GM21717 (cell line): ENCODE results near the gene MTMR3.

ENCODE experiments used
- ATAC-seq: cut with Tn5 transposase; IDR thresholded peaks from one replicate; pipeline ENCODE4 v1.9.1; 2021; ENCODE audit warnings: mild to moderate bottlenecking, moderate library complexity; ENCODE audit not compliant: unreplicated experiment

MTMR3 gene

GRCh38 chr22:29867851-29868250, 15.1 kb upstream of the MTMR3 start:
- ATAC-seq = no peak

DNA sequence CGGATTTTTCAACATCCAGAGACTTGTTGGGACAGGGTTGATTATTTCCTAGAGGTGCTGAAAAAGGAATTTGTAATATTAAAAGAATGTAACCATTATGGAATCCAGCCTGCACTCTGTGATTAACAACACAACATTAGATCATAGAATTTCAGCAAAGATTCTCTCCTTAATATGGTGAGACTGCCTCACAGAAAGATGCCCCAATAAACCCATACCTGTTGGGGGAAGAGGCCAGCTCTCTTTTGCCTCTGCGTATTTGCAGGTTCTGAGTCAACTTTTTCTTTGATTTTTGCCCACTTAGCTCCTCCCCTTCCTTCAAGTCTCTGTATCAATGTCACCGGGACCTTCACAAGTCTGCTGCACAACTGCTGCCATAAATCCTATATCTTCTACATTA, 12.4 kb upstream of the MTMR3 start:
- ATAC-seq = no peak

GRCh38 chr22:29871684-29872083, 11.3 kb upstream of the MTMR3 start:
- no peak for ATAC-seq

- ATAC-seq = no peak
Observed at GRCh38 chr22:29872144-29872893, 10.7 kb upstream of the MTMR3 start.

DNA sequence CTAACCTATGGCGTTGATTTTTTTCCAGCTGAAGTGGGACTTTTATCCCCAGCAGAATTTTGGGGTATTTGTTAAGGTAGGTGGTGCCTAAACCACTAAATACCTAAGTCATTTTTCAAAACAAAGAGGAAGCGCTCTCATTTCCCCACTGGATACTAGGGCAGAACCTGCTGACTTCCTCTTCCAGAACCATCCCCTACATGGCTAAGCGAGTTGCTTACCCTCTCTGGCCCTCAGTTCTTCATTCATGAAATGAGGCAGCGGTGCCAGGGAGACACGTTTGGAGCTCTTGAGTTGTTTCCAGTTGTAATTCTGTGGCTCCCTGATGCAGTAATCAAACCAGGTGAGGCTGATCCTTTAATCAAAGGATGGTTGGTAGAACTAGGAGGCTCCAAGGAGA, 10.0 kb upstream of the MTMR3 start:
- ATAC-seq = no peak

GRCh38 chr22:29873943-29874342, 9.0 kb upstream of the MTMR3 start:
- ATAC-seq = no peak

- ATAC-seq = no peak
Observed at GRCh38 chr22:29877620-29878019, 5.4 kb upstream of the MTMR3 start.

GRCh38 chr22:29879753-29880152, 3.2 kb upstream of the MTMR3 start:
- no peak for ATAC-seq

DNA sequence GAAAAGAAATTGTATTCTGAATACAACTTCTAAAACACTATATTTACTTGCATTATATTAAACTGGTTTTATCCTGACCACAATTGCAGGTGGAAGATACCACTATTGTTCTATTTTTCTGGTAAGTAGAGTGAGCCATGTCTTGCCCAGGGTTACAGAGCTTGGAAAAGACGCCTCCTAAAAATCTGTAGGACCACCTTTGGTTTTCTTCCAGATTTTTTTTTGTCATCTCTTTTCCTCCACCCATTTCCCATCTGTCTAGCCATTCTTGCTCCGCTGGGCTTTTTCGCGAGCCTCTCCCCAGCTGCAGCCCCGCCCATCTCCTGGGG, 294 bp upstream of the MTMR3 start:
- ATAC-seq = peak; percentile 61

- no peak for ATAC-seq
Observed at GRCh38 chr22:29883775-29884097, 762 bp downstream of the MTMR3 start.

DNA sequence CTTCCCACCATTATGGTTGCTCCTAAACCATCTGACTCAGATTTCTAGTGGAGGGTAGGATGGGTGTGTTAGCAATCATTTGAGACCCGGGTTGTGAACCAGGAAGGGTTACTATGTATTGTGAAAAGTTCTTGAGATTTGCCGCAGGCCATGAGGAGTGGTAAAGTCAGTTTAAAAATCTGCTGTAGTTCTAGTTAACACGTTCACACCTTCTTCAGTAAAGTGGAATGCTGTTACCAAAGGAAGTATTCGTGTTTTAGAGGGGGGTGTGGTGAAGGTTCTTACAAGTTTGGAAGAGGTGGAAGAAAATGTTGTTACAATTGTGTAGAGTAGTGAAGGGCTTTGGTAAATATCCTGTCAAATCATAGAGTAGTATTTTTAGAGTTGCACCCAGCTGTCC, 2.6 kb downstream of the MTMR3 start:
- ATAC-seq = no peak

GRCh38 chr22:29886596-29886995, 3.6 kb downstream of the MTMR3 start:
- no peak for ATAC-seq

GRCh38 chr22:29887358-29887757, 4.4 kb downstream of the MTMR3 start:
- ATAC-seq = no peak

DNA sequence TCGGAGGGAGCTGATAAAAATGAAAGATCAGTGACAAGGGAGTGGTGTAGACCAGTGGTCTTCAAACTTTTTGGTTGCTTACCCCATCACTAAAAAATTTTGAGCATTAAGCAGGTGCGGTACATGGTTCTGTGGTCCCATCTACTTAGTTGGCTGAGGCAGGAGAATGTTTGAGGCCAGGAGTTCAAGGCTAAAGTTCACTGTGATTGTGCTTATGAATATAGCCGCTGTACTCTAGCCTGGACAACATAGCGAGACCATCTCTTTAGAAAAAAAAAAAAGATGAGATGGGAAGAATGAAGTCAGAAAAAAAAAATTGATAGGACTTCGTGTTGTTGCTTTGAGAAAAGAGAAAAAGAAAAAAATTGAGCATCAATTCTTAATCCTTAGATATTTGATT, 7.8 kb downstream of the MTMR3 start:
- ATAC-seq = no peak

DNA sequence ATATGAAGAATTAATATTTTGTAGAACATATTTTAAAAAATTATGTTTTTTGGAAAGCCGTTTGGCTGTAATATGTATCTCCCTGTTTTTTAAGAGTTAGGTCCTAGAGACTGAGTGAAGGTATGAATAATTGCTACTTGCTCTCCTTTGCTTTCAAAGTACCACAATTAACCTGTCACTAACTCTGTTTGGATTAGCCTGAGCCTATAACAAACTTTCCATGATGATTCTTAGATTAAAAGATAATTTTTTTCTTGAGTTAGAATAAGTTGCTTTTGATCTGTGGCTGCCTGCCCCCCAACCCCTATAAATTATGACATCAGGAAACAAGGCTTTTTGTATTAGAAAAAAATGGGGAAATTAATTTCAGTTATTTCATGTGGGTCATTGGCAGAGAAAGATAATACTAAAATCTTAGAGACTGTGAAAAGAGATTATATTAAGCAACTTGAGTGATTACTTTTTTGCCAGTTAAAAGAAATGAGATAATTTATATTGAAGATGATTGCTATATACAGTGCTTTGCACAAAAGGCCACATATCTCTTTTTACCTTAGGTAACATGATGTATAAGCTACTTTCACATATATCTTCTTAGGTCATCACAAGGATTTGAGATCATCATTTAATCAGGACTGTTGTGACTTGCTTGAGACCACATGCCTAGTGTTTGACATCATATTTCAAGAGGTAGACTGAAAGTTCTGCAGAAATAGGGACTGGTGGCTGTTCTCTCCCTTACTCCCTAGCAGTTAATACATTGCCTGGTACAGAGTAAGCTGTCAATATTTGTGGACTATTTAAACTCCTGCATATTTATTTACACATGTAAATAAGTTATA, 9.6 kb downstream of the MTMR3 start:
- ATAC-seq = no peak

- ATAC-seq = no peak
Observed at GRCh38 chr22:29901354-29901753, 18.4 kb downstream of the MTMR3 start.

GRCh38 chr22:29903371-29903770, 20.4 kb downstream of the MTMR3 start:
- no peak for ATAC-seq

GRCh38 chr22:29904020-29904419, 21.0 kb downstream of the MTMR3 start:
- ATAC-seq = no peak

DNA sequence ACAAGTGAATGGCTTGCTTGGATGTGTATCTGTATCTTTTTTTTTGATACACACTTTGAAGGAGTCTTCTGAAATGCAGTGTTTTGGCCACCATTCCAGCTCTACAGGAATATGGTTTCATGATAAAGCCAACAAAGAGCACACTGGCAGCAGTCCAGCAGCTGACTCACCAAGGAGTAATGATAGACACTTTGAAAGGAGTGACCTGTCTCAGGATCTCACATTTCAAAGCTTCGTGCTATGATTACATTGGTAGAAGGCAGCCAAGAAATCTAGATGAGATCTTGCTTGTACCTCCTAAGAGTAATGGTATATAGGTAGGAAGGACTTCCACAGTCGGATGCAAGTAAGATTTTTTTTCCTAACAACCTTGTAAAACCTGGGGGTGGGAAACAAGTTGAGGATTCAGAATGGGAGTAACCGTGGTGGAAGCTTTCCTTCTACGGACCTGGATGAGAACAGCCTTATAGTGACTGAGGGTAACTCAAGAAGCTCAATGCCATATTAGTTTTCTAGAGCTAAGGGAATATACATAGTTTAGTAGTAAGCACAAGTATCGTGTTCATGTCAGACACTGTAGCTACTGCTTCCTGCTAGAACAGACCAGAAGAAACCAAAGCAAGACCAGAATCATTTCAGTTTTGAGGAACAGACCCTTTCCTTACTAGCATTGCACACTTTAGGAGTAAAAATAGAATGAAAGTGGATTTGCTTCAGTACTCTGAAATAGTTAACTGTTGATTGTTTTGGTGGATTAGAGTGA, 25.0 kb downstream of the MTMR3 start:
- ATAC-seq = no peak

DNA sequence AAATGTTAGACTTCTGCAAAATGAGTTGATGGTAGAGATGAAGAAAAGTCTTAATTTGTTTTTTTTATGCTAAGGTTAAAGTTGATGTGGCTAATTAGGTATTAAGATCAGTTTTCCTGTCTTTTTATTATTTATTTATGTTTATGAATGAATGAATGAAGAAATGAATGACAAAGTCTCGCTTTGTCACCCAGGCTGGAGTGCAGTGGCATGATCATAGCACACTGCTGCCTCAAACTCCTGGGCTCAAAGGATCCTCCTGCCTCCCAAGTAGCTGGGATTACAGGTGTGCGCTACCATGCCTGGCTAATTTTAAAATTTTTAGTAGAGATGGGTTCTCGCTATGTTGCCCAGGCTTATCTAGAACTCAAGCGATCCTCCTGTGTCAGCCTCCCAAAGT, 29.2 kb downstream of the MTMR3 start:
- ATAC-seq = no peak

DNA sequence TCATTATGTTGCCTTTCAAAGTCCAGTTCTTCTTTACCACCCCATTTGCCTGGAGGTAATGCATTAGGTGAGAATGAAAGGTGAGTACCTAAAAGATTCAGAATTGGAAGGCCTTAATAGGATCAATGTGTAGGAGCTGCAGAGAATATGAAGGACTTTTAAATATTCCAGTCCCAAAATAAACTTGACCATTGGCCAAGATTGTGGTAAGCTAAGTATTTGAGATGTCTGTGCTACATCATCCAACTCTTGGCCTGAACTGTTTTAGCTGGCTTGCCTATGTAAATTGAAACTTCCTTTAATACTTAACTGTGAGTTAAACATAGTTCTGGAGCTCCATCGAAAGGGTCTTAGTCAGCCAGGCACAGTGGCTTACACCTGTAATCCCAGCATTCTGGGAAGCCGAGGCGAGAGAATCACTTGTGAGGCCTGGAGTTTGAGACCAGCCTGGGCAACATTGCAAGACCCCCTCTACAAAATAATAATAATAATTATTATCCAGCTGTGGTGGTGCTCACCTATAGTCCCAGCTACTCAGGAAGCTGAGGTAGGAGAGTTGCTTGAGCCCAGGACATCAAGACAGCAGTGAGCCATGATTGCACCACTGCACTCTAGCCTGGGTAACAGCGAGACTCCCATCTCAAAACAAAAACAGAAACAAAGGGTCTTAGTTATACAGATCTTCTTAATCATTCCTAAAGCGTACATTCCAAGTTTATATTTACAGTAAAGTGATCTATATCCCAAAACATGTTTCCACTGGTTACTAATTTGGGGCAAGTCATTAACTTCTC, 29.8 kb downstream of the MTMR3 start:
- no peak for ATAC-seq
